GM19463 (cell line): ENCODE data around the gene ARSJ.
"Not testable (repeated sequence)": the region's sequence is repeated elsewhere in the genome, so short reads cannot be mapped to it uniquely, and the experiment has no call there.

Source experiments
- ATAC-seq: cut with Tn5 transposase; IDR thresholded peaks from one replicate; pipeline ENCODE4 v1.9.1; 2021; ENCODE audit warnings: mild to moderate bottlenecking, moderate library complexity; ENCODE audit not compliant: unreplicated experiment

Gene ARSJ

GRCh38 chr4:113979148-113979904 lies at the start of gene ARSJ:
TSS of gene ARSJ (minus strand) at chr4:113979647. CDS start at chr4:113978834, 813 bp downstream.
- ATAC-seq, result no peak

DNA sequence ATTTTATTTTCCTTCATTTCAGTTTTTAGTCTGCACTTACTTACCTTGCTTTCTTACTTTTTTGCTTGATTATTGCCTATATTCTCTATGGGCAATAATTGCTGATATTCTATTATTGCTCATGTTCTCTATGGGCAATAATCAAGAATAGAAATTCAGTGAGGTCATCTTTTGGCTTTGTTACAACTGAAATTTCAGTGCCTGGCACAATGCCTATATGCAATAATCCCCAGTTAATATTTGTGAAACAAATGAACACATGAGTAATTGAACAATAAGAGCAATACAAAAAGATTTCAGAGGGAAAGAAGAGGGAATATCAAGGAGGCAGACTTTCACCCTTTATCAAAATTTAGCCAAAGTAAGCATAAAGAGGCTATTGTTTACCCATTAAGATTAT lies 48.6 kb upstream of the ARSJ start:
- ATAC-seq, result no peak

GRCh38 chr4:114027596-114027995 lies 48.1 kb upstream of the ARSJ start:
- no peak for ATAC-seq

- no peak for ATAC-seq
Measured at GRCh38 chr4:114026447-114026846, 47.0 kb upstream of the ARSJ start.

- ATAC-seq, result peak; percentile 79
Measured at GRCh38 chr4:114025176-114025777, 45.8 kb upstream of the ARSJ start.

GRCh38 chr4:114021451-114021850 lies 42.0 kb upstream of the ARSJ start:
- peak; percentile 59 for ATAC-seq

- ATAC-seq, result no peak
Measured at GRCh38 chr4:114019969-114020358, 40.5 kb upstream of the ARSJ start.

DNA sequence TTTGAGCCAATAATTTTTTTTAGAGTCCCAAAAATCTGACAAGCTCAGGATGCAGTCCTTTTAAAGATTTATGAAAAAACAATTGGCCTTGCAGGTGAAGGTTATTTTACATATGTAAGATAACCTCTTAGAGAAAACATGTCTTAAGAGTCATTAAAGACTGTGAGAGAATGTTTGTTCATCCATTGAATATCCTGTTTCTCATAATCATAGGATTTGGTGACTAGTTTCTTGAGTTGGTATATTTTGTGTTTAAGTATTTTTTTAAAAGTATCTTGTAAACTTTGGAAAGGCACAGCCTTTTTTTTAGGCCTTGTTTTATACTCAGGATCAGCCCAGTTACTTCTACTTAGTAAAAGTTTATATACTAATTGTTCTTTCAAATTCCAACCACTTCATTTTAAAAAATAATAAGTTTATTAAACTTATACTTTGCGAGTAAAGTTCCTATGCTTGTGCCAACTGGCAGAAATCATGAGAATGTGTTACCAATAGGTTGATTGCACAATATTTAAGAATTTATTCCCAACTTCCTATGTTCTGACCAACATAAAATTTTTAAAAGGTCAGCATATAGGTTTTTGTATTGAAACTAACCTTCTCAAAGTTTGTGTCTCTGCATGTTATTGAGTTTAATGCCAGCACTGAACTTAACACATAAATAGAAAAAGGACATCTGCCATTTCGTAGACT lies 40.0 kb upstream of the ARSJ start:
- no peak for ATAC-seq

GRCh38 chr4:114017120-114017917 lies 37.9 kb upstream of the ARSJ start:
- ATAC-seq, result no peak

DNA sequence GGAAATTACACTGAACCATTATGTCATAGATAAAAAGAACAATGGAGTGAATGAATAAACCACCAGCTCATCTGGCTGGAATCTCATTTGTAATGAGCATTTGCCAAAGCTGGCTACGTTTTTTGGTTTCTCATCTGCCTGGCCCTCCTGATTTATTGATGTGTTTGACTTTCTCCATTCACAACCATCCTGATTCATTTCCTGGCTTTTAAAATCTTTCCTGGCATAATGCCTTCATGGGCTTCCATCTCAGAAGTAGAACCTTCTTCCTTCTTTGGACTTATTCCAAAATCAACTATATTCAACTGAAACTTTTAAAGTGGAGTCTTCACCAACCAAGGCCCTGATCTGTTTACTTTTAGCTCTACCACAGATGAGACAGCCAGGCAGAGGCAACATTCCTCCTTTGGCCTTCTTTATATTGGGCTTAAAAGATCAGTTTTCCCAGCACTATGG lies 36.0 kb upstream of the ARSJ start:
- no peak for ATAC-seq

DNA sequence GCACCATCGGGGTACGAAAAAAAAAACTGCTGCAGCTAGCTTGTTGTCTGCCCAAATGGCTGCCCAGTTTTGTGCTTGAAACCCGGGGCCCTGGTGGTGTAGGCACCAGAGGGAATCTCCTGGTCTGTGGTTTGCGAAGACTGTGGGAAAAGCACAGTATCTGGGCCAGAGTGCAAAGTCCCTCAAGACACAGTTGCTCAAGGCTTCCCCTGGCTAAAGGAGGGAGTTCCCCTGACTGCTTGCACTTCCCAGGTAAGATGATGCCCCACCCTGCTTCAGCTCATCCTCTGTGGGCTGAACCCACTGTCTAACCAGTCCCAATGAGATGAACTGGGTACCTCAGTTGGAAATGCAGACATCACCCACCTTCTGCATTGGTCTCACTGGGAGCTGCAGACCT lies 33.8 kb upstream of the ARSJ start:
- not testable (repeated sequence) for ATAC-seq

DNA sequence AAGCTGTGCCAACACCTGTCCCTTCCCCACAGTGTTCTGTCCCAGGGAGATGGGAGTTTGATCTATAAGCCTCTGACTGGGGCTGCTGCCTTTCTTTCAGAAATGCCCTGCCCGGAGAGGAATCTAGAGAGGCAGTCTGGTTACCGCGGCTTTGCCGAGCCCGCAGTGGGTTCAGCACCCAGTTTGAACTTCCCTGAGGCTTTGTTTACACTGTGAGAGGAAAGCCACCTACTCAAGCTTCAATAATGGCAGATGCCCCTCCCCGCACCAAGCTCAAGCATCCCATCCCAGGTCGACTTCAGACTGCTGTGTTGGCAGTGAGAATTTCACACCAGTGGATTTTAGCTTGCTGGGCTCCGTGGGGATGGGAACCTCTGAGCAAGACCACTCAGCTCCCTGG lies 33.3 kb upstream of the ARSJ start:
- ATAC-seq, result no peak

DNA sequence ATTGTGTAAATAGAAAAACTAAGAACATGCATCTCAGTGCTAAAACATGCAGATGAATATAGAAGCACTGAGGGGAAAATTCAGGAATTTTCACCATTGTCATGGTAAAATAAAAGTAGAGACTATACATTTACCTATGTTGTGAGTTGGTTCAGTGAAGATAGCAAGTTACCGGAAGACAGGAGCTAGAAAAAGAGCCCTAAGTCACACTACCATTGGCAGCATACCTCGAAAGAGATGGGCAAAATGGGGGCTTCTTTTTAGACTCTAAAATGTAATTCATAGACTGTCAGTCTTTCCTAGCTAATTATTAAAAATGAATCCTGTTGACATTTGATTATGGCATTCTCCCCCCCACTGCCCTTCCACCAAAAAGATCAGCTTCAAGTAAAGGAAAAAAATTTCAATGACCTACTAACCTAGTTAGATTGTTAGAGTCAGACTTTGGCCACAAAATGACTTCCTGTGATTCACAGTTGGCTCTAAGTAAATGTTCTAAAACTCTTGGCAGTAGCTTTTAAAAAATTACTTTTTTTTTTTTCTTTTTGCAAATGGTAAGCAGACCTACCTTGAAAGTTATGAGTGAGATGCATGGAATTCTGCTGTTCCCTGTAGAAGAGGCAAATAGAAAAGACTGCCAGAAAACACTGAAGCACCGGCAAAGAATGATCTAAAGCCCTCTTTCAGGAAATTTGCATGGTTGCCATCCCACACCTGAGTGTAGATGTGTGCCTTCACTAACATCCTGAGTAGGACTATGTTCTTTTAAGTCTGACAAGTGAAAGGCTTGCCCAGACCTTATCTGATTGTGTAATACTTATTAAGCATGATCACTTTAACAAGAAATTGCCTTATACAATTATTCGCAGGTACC lies 26.4 kb upstream of the ARSJ start:
- ATAC-seq, result no peak

GRCh38 chr4:114004483-114005226 lies 25.2 kb upstream of the ARSJ start:
- peak; percentile 48 for ATAC-seq

GRCh38 chr4:113998531-113998930 lies 19.1 kb upstream of the ARSJ start:
- ATAC-seq, result no peak

DNA sequence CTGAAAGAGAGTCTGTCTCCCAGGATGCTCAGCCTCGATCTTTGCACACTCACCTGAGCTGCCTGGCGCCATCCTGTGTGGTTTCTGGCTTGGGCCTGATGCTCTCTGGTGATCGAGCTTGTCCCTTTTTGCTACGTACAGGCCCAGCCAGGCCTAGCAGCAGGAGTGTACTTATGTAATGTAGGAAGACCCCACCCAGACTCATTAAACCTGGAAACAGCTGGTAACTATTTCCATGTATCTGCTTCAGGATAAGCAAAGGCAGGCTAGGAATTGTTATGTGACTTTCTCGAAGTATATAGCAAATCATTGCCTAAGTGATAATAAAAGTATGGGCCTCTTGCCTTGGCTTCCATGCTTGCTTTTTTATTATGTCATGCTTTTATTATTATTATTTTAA lies 18.6 kb upstream of the ARSJ start:
- no peak for ATAC-seq

GRCh38 chr4:113997206-113997605 lies 17.8 kb upstream of the ARSJ start:
- no peak for ATAC-seq

DNA sequence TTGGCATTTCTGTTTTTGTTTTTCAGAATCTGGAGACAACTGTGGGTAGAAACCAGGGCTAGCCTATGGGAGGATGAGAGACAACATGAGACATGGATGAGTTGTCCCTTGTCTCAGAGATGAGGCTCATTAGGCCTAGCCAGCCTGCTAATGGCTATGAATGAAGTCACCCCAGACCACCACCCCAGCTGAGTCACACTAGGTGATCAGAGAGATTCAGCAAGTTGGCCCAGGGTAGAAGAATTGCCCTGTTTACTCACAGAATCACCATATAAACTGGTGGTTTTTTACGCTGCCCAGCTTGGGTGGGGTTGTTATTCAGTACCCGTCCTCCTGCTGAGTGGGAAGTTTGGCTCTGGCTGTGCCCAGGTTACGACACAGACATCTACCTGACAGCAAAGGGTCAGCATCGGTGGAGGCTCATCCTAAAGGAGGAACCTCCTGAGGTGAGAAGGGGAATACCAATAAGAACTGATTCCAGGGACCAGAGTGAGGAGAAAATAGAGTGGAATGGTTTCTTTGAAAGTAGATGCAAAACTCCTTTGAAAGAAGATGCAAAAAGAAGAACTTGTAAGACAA lies 17.2 kb upstream of the ARSJ start:
- peak; percentile 66 for ATAC-seq

- no peak for ATAC-seq
Measured at GRCh38 chr4:113993887-113994286, 14.4 kb upstream of the ARSJ start.
